Activated CD8-positive, alpha-beta memory T cell treated with anti-CD3 and anti-CD28 coated beads, Interleukin-2, amount 50 U/mL, for 24 hours (primary cell): Measurements from ENCODE around the gene GABPA.
"Not testable (repeated sequence)": the region's sequence is repeated elsewhere in the genome, so short reads cannot be mapped to it uniquely, and the experiment has no call there.

ENCODE experiments used
- DNase-seq: peaks from one replicate; pipeline ENCODE4 v3.0.0-alpha.2; 2020; ENCODE audit errors: extremely low read depth

The GABPA gene

GRCh38 chr21:25737421-25737820 lies 2.6 kb downstream of the GABPA start:
- no peak for DNase-seq

GRCh38 chr21:25742900-25743299 lies 8.1 kb downstream of the GABPA start:
- no peak for DNase-seq

- no peak for DNase-seq
These were observed 10.1 kb downstream of the GABPA start for GRCh38 chr21:25744854-25745253.

GRCh38 chr21:25750085-25750484 lies 15.3 kb downstream of the GABPA start:
- no peak for DNase-seq

GRCh38 chr21:25752416-25752815 lies 17.6 kb downstream of the GABPA start:
- DNase-seq: no peak

GRCh38 chr21:25756190-25756932 lies 21.6 kb downstream of the GABPA start:
- DNase-seq: no peak

- DNase-seq: no peak
These were observed 22.8 kb downstream of the GABPA start for GRCh38 chr21:25757531-25757930.

GRCh38 chr21:25759573-25759972 lies 24.8 kb downstream of the GABPA start:
- no peak for DNase-seq

GRCh38 chr21:25760061-25760460 lies 25.3 kb downstream of the GABPA start:
- no peak for DNase-seq

GRCh38 chr21:25760677-25761076 lies 25.9 kb downstream of the GABPA start:
- DNase-seq: no peak

- DNase-seq: no peak
These were observed 29.3 kb downstream of the GABPA start for GRCh38 chr21:25764065-25764464.

- DNase-seq: no peak
These were observed 33.1 kb downstream of the GABPA start for GRCh38 chr21:25767921-25768320.

GRCh38 chr21:25772686-25773085 lies 37.9 kb downstream of the GABPA start:
- no peak for DNase-seq

- no peak for DNase-seq
These were observed 41.7 kb downstream of the GABPA start for GRCh38 chr21:25776440-25776839.

GRCh38 chr21:25778126-25778875 lies 43.5 kb downstream of the GABPA start:
- not testable (repeated sequence) for DNase-seq

- DNase-seq: no peak
These were observed 53.9 kb downstream of the GABPA start for GRCh38 chr21:25788677-25789076.

- DNase-seq: no peak
These were observed 55.5 kb downstream of the GABPA start for GRCh38 chr21:25790122-25790877.

- DNase-seq: no peak
These were observed 56.1 kb downstream of the GABPA start for GRCh38 chr21:25790878-25791204.

GRCh38 chr21:25791319-25791718 lies 56.5 kb downstream of the GABPA start:
- no peak for DNase-seq

- peak; percentile 75 for DNase-seq
These were observed 66.6 kb downstream of the GABPA start for GRCh38 chr21:25801217-25802014.

- no peak for DNase-seq
These were observed 71.3 kb downstream of the GABPA start for GRCh38 chr21:25806060-25806459.

- no peak for DNase-seq
These were observed 72.4 kb downstream of the GABPA start for GRCh38 chr21:25807191-25807590.
